Upper lobe of right lung (tissue), 1 donor: ENCODE measurements around the gene BEST1. TPM values are rescaled to one million over a fixed set of nuclear protein-coding genes. Genes with fewer than 3 reads are reported as not detected.

ENCODE experiments used
- ATAC-seq: fragments of 200-7000 bp; cut with Tn5 transposase; one replicate; pipeline ENCODE4 v1.9.1; 2020; ENCODE audit warnings: mild to moderate bottlenecking, moderate library complexity
- DNase-seq: peaks from one replicate; pipeline ENCODE4 v3.0.0-alpha.2; 2020
- H3K27ac ChIP-seq: fragments of 200-600 bp; one replicate; pipeline ENCODE4 v1.8.0; 2022
- H3K27me3 ChIP-seq: fragments of 200-600 bp; one replicate; pipeline ENCODE4 v1.8.0; 2022; ENCODE audit warnings: mild to moderate bottlenecking
- H3K36me3 ChIP-seq: fragments of 200-600 bp; one replicate; pipeline ENCODE4 v1.8.0; 2022
- H3K4me1 ChIP-seq: fragments of 200-600 bp; one replicate; pipeline ENCODE4 v1.8.0; 2022
- H3K4me3 ChIP-seq: fragments of 200-600 bp; one replicate; pipeline ENCODE4 v1.8.0; 2022; ENCODE audit warnings: mild to moderate bottlenecking
- H3K9me3 ChIP-seq: fragments of 200-600 bp; one replicate; pipeline ENCODE4 v1.8.0; 2022
- CTCF ChIP-seq: fragments of 200-600 bp; IDR thresholded peaks from one replicate; pipeline ENCODE4 v1.8.0; 2022; ENCODE audit warnings: antibody characterized with exemption
- intact Hi-C: fragments of 100-400 bp; cut with DNase I; formaldehyde crosslinking; loops from one replicate; pipeline ENCODE4 v1.11.0; 2022
- total RNA-seq: library from RNA; stranded (reverse); fragmentation: NEBNext Ultra II Directional; extraction: Animal tissue kit (Norgen Biotek cat#: 25700); gene quantifications from one replicate; pipeline ENCODE4 v1.2.1, GENCODE V29; 2021
- donor health status: DM: no; HTN: yes; CAD: no; lungs with severe emphysema.

BEST1 gene
- total RNA-seq, 1 donor from 2014 or later = 9.6 TPM

- ATAC-seq = no peak
- intact Hi-C loops = loop anchor here (5.0 kb wide), 1 partner anchor 45 kb away; no protein-coding TSS in a partner anchor
- Histone ChIP-seq H3K4me3 (no peak overlapping the region), H3K27me3 (no peaks in the 10 kb centered on the region), H3K36me3 (no peaks in the 10 kb centered on the region), H3K4me1 (peaks cover 11% of the 10 kb centered on the region), H3K9me3 (no peaks in the 10 kb centered on the region), H3K27ac (no peak overlapping the region)
- TF ChIP-seq CTCF = no peak
- DNase-seq = no peak
These were observed 3.3 kb upstream of the BEST1 start for GRCh38 chr11:61946894-61947293.

DNA sequence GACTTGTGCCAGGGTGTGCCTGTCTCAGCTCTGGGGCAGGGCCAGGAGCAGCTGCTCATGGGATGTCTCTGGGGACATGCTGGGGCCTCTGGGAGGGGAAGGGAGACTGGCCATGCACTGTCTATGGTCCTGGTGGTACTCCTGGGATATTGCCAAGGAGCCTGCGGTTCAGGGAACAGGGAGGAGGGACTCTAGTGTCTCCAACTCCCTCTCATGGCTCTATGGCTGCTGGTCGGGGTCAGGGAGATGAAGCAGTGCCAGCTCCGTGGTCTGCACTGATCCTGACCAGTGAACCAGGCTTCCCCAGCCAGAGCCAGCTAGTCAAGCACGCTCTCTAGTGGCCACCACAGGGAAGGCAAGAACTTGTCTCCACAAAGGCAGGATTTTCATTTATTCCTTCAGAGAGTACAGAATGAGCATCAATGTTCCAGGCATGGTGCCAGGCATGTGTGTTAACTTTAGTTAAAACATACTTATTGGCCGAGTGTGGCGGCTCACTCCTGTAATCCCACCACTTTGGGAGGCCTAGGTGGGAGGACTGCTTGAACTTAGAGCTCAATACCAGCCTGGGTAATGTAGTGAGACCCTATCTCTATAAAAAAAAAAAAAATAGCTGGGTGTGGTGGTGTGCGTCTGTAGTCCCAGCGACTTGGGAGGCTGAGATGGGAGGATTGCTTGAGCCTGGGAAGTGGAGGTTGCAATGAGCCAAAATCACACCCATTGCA lies 2.5 kb upstream of the BEST1 start:
- Histone ChIP-seq H3K4me1 (peaks cover 11% of the 10 kb centered on the region), H3K27ac (no peak overlapping the region), H3K9me3 (no peaks in the 10 kb centered on the region), H3K27me3 (no peaks in the 10 kb centered on the region), H3K4me3 (no peak overlapping the region), H3K36me3 (no peaks in the 10 kb centered on the region)
- DNase-seq (peak; percentile 82), ATAC-seq (peak; percentile 91)
- intact Hi-C loops = loop anchor here (5.0 kb wide), 1 partner anchor 45 kb away; no protein-coding TSS in a partner anchor
- peak; percentile 89 for TF ChIP-seq CTCF

DNA sequence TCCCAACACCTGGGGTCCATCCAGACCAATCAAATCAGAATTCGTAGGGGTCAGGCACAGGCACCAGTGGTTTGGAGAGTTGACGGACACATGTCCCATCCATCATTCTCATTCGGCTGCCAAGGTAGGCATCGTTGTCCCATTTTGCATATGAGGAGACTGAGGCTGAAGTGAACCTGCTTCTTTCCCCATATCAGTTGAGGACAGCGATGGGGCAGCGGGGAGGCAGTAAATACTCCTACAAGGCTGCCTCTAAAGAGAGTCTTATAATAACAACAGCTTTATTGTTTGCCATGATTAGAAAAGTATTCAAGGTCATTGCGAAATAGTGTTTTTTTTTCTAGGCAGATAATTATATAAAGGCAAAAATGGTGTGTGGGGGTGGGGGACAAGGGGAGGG lies 1.6 kb upstream of the BEST1 start:
- intact Hi-C loops = loop anchor here (5.0 kb wide), 1 partner anchor 46 kb away; no protein-coding TSS in a partner anchor
- H3K4me3 ChIP-seq = no peak overlapping the region
- H3K27me3 ChIP-seq = no peaks in the 10 kb centered on the region
- no peaks in the 10 kb centered on the region for H3K36me3 ChIP-seq
- H3K9me3 ChIP-seq = no peaks in the 10 kb centered on the region
- no peak for TF ChIP-seq CTCF
- no peak for DNase-seq
- H3K4me1 ChIP-seq = peaks cover 11% of the 10 kb centered on the region
- H3K27ac ChIP-seq = no peak overlapping the region
- no peak for ATAC-seq

DNA sequence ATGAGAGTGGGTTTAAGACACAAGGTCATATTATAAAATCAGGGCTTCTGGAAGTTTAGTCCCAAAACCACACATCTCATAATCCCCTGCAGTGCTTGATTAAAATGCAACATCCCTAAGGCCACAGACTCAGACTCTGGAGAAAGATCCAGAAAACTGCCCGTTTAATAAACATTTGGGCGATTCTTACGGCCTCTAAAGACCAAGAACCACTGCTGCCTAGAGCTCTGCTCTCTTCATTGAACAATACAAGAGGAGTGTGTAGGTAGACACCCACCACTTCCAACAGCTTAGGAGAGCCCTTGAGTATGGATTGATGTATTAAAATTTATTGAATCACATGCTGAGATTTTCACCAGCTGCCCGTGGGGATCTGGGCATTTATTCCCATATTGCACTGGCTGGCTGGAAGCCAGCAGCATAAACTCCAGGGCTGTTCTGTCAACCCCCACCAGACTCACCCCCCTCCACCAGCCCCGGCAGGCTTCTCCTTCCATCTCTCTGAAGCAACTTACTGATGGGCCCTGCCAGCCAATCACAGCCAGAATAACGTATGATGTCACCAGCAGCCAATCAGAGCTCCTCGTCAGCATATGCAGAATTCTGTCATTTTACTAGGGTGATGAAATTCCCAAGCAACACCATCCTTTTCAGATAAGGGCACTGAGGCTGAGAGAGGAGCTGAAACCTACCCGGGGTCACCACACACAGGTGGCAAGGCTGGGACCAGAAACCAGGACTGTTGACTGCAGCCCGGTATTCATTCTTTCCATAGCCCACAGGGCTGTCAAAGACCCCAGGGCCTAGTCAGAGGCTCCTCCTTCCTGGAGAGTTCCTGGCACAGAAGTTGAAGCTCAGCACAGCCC lies 749 bp upstream of the BEST1 start:
- Histone ChIP-seq H3K27me3 (no peaks in the 10 kb centered on the region), H3K4me3 (no peak overlapping the region), H3K27ac (no peak overlapping the region), H3K36me3 (no peaks in the 10 kb centered on the region), H3K4me1 (peaks cover 13% of the 10 kb centered on the region), H3K9me3 (no peaks in the 10 kb centered on the region)
- peak; percentile 81 for DNase-seq
- peak; percentile 83 for ATAC-seq
- intact Hi-C loops = loop anchor here (5.0 kb wide), 1 partner anchor 47 kb away; no protein-coding TSS in a partner anchor
- TF ChIP-seq CTCF = no peak

- no peaks in the 10 kb centered on the region for H3K9me3 ChIP-seq
These were observed 1.5 kb downstream of the BEST1 start for GRCh38 chr11:61951484-61952135.

More at GRCh38 chr11:61951484-61952135, 1.5 kb downstream of the BEST1 start:
- DNase-seq (no peak), ATAC-seq (no peak)
- Histone ChIP-seq H3K27me3 (no peaks in the 10 kb centered on the region), H3K4me1 (peaks cover 23% of the 10 kb centered on the region), H3K27ac (no peak overlapping the region), H3K4me3 (no peak overlapping the region), H3K36me3 (no peaks in the 10 kb centered on the region)
- intact Hi-C loops = no loop called here
- TF ChIP-seq CTCF = no peak
